Activated CD4-positive, alpha-beta T cell treated with anti-CD3 and anti-CD28 coated beads, Interleukin-2, amount 10 ng/mL, durations not matched to agents 24 days and 14 days (primary cell): ENCODE results near the gene POLH. TPM values are rescaled to one million over a fixed set of nuclear protein-coding genes. Genes with fewer than 3 reads are reported as not detected.
"Not testable (repeated sequence)": the region's sequence is repeated elsewhere in the genome, so short reads cannot be mapped to it uniquely, and the experiment has no call there.

Source experiments
- DNase-seq: peaks from one replicate; pipeline ENCODE4 v3.0.0; 2022
- H3K27ac Mint-ChIP-seq: one replicate; pipeline ENCODE4 v1.8.0; 2022; ENCODE audit warnings: mild to moderate bottlenecking, mixed read lengths
- H3K27me3 Mint-ChIP-seq: one replicate; pipeline ENCODE4 v1.8.0; 2022; ENCODE audit warnings: mixed read lengths
- H3K36me3 Mint-ChIP-seq: one replicate; pipeline ENCODE4 v1.8.0; 2022; ENCODE audit warnings: low read depth, mild to moderate bottlenecking, mixed read lengths
- H3K4me1 Mint-ChIP-seq: one replicate; pipeline ENCODE4 v1.8.0; 2021; ENCODE audit warnings: mixed read lengths
- H3K4me3 Mint-ChIP-seq: one replicate; pipeline ENCODE4 v1.8.0; 2022; ENCODE audit warnings: mild to moderate bottlenecking, moderate library complexity, mixed read lengths
- H3K9me3 Mint-ChIP-seq: one replicate; pipeline ENCODE4 v1.8.0; 2021; ENCODE audit warnings: mixed read lengths
- intact Hi-C: fragments of 100-400 bp; cut with micrococcal nuclease; formaldehyde crosslinking; loops from one replicate; pipeline ENCODE4 v1.15.1; 2023
- total RNA-seq: library from RNA; stranded (reverse); gene quantifications from 2 replicates; pipeline ENCODE4 v1.2.3, GENCODE V29; 2022

The POLH gene
- 34.2 and 37.9 TPM in 2 replicates for total RNA-seq

- peaks cover 46% of the 10 kb centered on the region for H3K4me1 Mint-ChIP-seq
Observed at GRCh38 chr6:43575772-43576551, at the start of gene POLH, which contains the start of gene XPO5. POLH (plus strand) TSS chr6:43576185; CDS start chr6:43582320, 6,135 bp downstream. XPO5 (minus strand) TSS chr6:43576038; CDS start chr6:43575864, 174 bp downstream.

GRCh38 chr6:43532201-43532600, 43.8 kb upstream of the POLH start:
- Mint-ChIP-seq H3K36me3 (peaks cover 63% of the 10 kb centered on the region), H3K4me3 (no peak overlapping the region), H3K27ac (no peak overlapping the region), H3K9me3 (no peaks in the 10 kb centered on the region), H3K4me1 (peaks cover 3% of the 10 kb centered on the region), H3K27me3 (no peaks in the 10 kb centered on the region)
- DNase-seq, result no peak
- intact Hi-C loops, result no loop called here

More at GRCh38 chr6:43575772-43576551, at the start of gene POLH, which contains the start of gene XPO5:
- intact Hi-C loops, result loop anchor here (2.0 to 10.0 kb wide), 5 partner anchors 53 to 669 kb away; partner anchors contain the start of genes GTPBP2, HSP90AB1, POLR1C and SRF
- H3K36me3 Mint-ChIP-seq, result peaks cover 45% of the 10 kb centered on the region
- peak within 1 kb of the TSS; percentile 95 for H3K4me3 Mint-ChIP-seq
- no peaks in the 10 kb centered on the region for H3K9me3 Mint-ChIP-seq
- no peaks in the 10 kb centered on the region for H3K27me3 Mint-ChIP-seq
- peak within 1 kb of the TSS; percentile 90 for H3K27ac Mint-ChIP-seq
- DNase-seq, result peak; percentile 98

- H3K9me3 Mint-ChIP-seq, intact Hi-C loops, DNase-seq, H3K4me1 Mint-ChIP-seq, H3K27me3 Mint-ChIP-seq, H3K4me3 Mint-ChIP-seq, H3K27ac Mint-ChIP-seq: not testable (repeated sequence)
- H3K36me3 Mint-ChIP-seq, result peaks cover 51% of the 10 kb centered on the region
Observed at GRCh38 chr6:43538986-43539385, 37.0 kb upstream of the POLH start.

GRCh38 chr6:43539409-43539808, 36.6 kb upstream of the POLH start:
- H3K9me3 Mint-ChIP-seq, result not testable (repeated sequence)
- peaks cover 53% of the 10 kb centered on the region for H3K36me3 Mint-ChIP-seq

GRCh38 chr6:43540507-43540906, 35.5 kb upstream of the POLH start:
- no peaks in the 10 kb centered on the region for H3K9me3 Mint-ChIP-seq
- peaks cover 1% of the 10 kb centered on the region for H3K4me1 Mint-ChIP-seq
- no peak for DNase-seq
- intact Hi-C loops, result no loop called here
- peaks cover 54% of the 10 kb centered on the region for H3K36me3 Mint-ChIP-seq
- no peak overlapping the region for H3K27ac Mint-ChIP-seq
- H3K4me3 Mint-ChIP-seq, result no peak overlapping the region
- H3K27me3 Mint-ChIP-seq, result no peaks in the 10 kb centered on the region

More at GRCh38 chr6:43539409-43539808, 36.6 kb upstream of the POLH start:
- H3K4me1 Mint-ChIP-seq, DNase-seq, H3K4me3 Mint-ChIP-seq, intact Hi-C loops, H3K27me3 Mint-ChIP-seq, H3K27ac Mint-ChIP-seq: not testable (repeated sequence)

GRCh38 chr6:43541774-43542471, 34.1 kb upstream of the POLH start:
- Mint-ChIP-seq H3K27me3 (no peaks in the 10 kb centered on the region), H3K4me3 (no peak overlapping the region), H3K36me3 (peaks cover 64% of the 10 kb centered on the region), H3K4me1 (peaks cover 1% of the 10 kb centered on the region), H3K27ac (no peak overlapping the region), H3K9me3 (no peaks in the 10 kb centered on the region)
- no peak for DNase-seq
- intact Hi-C loops, result no loop called here

- no peak for DNase-seq
- Mint-ChIP-seq H3K27me3 (no peaks in the 10 kb centered on the region), H3K4me1 (peaks cover 1% of the 10 kb centered on the region), H3K4me3 (no peak overlapping the region), H3K27ac (no peak overlapping the region), H3K36me3 (peaks cover 63% of the 10 kb centered on the region), H3K9me3 (no peaks in the 10 kb centered on the region)
- intact Hi-C loops, result no loop called here
Observed at GRCh38 chr6:43544461-43544860, 31.5 kb upstream of the POLH start.

GRCh38 chr6:43547222-43547621, 28.8 kb upstream of the POLH start:
- H3K4me1 Mint-ChIP-seq, result peaks cover 1% of the 10 kb centered on the region
- H3K27ac Mint-ChIP-seq, result no peak overlapping the region
- H3K36me3 Mint-ChIP-seq, result peaks cover 70% of the 10 kb centered on the region

GRCh38 chr6:43557620-43558019, 18.4 kb upstream of the POLH start:
- DNase-seq, H3K27ac Mint-ChIP-seq, H3K4me1 Mint-ChIP-seq, intact Hi-C loops, H3K9me3 Mint-ChIP-seq, H3K27me3 Mint-ChIP-seq, H3K4me3 Mint-ChIP-seq: not testable (repeated sequence)
- peaks cover 74% of the 10 kb centered on the region for H3K36me3 Mint-ChIP-seq

More at GRCh38 chr6:43547222-43547621, 28.8 kb upstream of the POLH start:
- H3K9me3 Mint-ChIP-seq, result no peaks in the 10 kb centered on the region
- DNase-seq, result no peak
- H3K27me3 Mint-ChIP-seq, result no peaks in the 10 kb centered on the region
- intact Hi-C loops, result no loop called here
- no peak overlapping the region for H3K4me3 Mint-ChIP-seq

- H3K27me3 Mint-ChIP-seq, result no peaks in the 10 kb centered on the region
- intact Hi-C loops, result no loop called here
- H3K9me3 Mint-ChIP-seq, result no peaks in the 10 kb centered on the region
- no peak overlapping the region for H3K4me3 Mint-ChIP-seq
- no peak overlapping the region for H3K27ac Mint-ChIP-seq
- DNase-seq, result no peak
- no peaks in the 10 kb centered on the region for H3K4me1 Mint-ChIP-seq
- peaks cover 71% of the 10 kb centered on the region for H3K36me3 Mint-ChIP-seq
Observed at GRCh38 chr6:43559328-43559727, 16.7 kb upstream of the POLH start.

- Mint-ChIP-seq H3K4me1 (peaks cover 27% of the 10 kb centered on the region), H3K27me3 (no peaks in the 10 kb centered on the region), H3K4me3 (peak overlapping the region; percentile 36), H3K27ac (peak overlapping the region; percentile 88), H3K9me3 (no peaks in the 10 kb centered on the region), H3K36me3 (peaks cover 62% of the 10 kb centered on the region)
- intact Hi-C loops, result loop anchor here (10.0 kb wide), 2 partner anchors 186 to 674 kb away; partner anchors contain the start of gene HSP90AB1
- DNase-seq, result peak; percentile 70
Observed at GRCh38 chr6:43570876-43571441, 5.0 kb upstream of the POLH start.

GRCh38 chr6:43572015-43572414, 4.0 kb upstream of the POLH start:
- Mint-ChIP-seq H3K9me3 (no peaks in the 10 kb centered on the region), H3K36me3 (peaks cover 57% of the 10 kb centered on the region), H3K4me3 (peak overlapping the region; percentile 2), H3K27me3 (no peaks in the 10 kb centered on the region), H3K4me1 (peaks cover 27% of the 10 kb centered on the region), H3K27ac (no peak overlapping the region)
- no peak for DNase-seq
- intact Hi-C loops, result loop anchor here (10.0 kb wide), 2 partner anchors 187 to 673 kb away; partner anchors contain the start of gene HSP90AB1

GRCh38 chr6:43575105-43575771, 747 bp upstream of the POLH start:
- peak overlapping the region; percentile 90 for H3K27ac Mint-ChIP-seq
- intact Hi-C loops, result loop anchor here (2.0 to 10.0 kb wide), 4 partner anchors 58 to 670 kb away; partner anchors contain the start of genes HSP90AB1, POLR1C, SRF and YIPF3
- H3K4me1 Mint-ChIP-seq, result peaks cover 50% of the 10 kb centered on the region
- no peaks in the 10 kb centered on the region for H3K27me3 Mint-ChIP-seq
- H3K4me3 Mint-ChIP-seq, result peak overlapping the region; percentile 95
- no peaks in the 10 kb centered on the region for H3K9me3 Mint-ChIP-seq
- H3K36me3 Mint-ChIP-seq, result peaks cover 52% of the 10 kb centered on the region
- DNase-seq, result no peak
